ENCODE results near the gene IER2.

The IER2 gene

DNA sequence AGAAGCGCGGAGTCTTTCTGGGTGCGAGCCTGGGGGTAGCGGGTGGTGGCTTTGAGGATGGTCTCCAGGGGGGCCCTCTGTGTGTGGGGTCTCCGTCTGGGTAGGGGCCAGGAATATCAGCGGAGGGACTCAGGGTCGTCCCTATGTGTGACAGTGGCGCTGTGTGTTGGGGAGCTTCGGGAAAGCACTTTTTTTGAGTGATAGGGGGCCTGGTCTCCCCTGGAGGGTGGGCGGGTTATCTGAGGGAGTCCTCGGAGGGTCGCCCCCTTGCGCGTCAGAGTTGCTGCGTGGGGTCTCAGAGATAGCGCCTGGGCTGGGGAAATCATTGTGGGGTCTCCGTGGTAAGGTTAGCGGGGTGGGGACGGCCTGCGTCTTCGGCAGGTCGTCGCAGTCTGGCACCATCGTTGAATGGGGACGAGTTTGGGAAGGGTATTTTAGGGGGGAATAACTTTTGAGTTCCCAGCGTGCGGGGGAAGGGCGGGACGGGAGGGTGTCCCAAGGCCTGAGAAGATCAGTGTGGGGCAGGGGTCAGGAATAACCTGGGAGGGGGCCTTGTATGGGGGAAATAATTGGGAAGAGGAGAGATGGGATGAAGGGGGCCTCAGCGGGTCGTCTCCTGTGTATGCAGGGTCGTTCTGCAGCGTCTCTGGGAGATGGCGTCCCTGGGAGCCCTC lies 857 bp downstream of the IER2 start:
- H3K27ac ChIP-seq: peak overlapping the region; percentile 94
- TF ChIP-seq ZFX (IDR thresholded peaks at IDR 0.05): no peak
- TF ChIP-seq, protein P1, sequence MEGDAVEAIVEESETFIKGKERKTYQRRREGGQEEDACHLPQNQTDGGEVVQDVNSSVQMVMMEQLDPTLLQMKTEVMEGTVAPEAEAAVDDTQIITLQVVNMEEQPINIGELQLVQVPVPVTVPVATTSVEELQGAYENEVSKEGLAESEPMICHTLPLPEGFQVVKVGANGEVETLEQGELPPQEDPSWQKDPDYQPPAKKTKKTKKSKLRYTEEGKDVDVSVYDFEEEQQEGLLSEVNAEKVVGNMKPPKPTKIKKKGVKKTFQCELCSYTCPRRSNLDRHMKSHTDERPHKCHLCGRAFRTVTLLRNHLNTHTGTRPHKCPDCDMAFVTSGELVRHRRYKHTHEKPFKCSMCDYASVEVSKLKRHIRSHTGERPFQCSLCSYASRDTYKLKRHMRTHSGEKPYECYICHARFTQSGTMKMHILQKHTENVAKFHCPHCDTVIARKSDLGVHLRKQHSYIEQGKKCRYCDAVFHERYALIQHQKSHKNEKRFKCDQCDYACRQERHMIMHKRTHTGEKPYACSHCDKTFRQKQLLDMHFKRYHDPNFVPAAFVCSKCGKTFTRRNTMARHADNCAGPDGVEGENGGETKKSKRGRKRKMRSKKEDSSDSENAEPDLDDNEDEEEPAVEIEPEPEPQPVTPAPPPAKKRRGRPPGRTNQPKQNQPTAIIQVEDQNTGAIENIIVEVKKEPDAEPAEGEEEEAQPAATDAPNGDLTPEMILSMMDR (conservative IDR thresholded peaks at IDR 0.05): no peak

DNA sequence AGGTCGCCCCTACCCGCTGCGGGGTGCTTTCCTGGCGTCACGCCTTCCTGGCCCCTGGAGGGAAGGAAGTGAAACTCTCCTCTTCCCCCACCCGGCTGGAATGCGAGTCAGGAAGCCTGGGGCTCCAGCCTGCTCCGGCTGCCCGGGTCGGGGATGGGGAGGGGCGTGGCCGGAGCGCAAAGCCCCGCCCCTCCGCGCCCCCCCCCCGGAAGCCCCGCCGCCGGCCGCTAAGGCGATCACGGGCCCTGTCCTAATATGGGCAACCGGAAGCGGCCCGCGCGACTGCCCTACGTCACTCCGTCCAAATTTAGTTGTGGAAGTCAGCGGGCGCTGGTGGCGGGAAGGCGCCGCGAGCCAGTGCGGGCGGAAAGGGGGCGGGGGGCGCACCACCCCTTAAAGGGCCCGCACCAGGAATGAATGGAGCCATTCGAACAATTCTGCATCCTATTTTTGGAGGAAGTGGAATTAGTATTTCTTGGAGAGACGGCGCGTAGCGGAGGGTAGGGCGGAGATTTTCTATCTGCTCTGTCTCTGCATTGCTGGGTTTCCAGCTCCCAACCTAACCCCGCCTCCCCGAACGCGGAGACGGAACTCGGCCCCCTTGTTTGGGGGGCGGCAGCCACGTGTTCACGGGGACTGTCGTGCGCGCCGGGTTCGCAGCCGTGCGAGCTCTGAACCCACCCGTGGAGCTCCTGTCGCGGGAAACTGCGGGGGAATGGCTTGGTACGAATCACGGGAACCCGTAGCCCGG lies 1.6 kb downstream of the IER2 start:
- H3K27ac ChIP-seq: peak overlapping the region; percentile 94
- TF ChIP-seq, protein P1 (conservative IDR thresholded peaks at IDR 0.05): 0 out of 2 replicates have a peak, but pooled peaks have one; percentile 3
- TF ChIP-seq ZFX (IDR thresholded peaks at IDR 0.05): no peak

- H3K27ac ChIP-seq: peak overlapping the region; percentile 94
- TF ChIP-seq, protein P1 (conservative IDR thresholded peaks at IDR 0.05): no peak
- no peak for TF ChIP-seq ZFX (IDR thresholded peaks at IDR 0.05)
Measured at GRCh38 chr19:13152356-13152973, 2.3 kb downstream of the IER2 start.

- TF ChIP-seq, protein P1 (conservative IDR thresholded peaks at IDR 0.05): no peak; the same call in 1 of the 2 replicates
- no peak for TF ChIP-seq ZFX (IDR thresholded peaks at IDR 0.05)
- peak overlapping the region; percentile 94 for H3K27ac ChIP-seq
Measured at GRCh38 chr19:13152974-13153568, 2.9 kb downstream of the IER2 start.

DNA sequence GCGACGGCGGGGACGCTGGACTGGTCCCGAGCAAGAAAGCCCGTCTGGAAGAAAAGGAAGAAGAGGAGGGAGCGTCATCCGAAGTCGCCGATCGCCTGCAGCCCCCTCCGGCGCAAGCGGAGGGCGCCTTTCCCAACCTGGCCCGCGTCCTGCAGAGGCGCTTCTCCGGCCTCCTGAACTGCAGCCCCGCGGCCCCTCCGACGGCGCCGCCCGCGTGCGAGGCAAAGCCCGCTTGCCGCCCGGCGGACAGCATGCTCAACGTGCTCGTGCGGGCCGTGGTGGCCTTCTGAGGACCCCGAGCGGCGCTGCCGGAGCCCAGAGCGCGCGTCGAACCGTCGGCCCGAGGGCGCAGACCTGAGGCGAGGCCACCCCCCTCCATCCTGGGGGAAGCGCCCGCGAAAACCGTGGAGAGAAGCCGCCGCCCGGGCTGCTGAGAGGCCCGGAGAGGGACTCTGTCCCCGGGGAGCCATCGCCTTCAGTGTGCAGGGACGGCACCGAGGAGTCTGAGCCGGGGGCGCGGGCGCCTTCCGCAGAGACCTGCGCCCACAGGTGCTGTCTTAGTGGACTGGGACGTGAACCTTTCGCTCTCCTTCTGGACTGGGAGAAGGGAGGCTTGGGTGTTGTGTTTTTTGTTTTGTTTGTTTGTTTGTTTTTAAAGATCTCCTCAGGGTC lies 3.5 kb downstream of the IER2 start:
- H3K27ac ChIP-seq: peak overlapping the region; percentile 94
- TF ChIP-seq ZFX (IDR thresholded peaks at IDR 0.05): no peak
- TF ChIP-seq, protein P1 (conservative IDR thresholded peaks at IDR 0.05): peak; percentile 44; the same call in 1 of the 2 replicates

DNA sequence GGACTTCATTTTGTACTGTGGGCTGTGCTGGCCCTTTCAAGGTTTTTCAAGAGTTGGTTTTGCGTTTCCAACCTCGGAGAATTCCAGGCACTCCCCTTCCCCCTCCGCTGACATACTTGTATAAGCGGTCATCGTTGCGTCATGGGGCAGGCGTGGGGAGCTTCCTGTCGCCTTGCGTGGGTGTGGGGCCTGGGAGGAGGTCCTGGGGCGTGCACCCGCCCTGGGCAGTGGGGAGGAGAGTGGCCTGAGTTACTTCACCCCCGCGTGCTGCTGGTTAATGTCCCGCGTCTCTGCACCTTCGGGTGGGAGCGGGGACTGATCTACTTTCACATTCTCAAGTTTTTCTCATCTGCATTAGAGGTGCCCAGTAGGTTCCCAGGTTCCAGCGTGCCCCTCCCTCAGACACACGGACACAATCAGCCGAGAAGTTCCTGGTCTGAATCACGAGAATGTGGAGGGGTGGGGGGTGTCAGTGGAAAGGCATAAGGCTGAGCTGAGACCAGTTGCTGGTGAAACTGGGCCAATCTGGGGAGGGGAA lies 4.1 kb downstream of the IER2 start:
- TF ChIP-seq, protein P1 (conservative IDR thresholded peaks at IDR 0.05): no peak
- TF ChIP-seq ZFX (IDR thresholded peaks at IDR 0.05): no peak
- peak overlapping the region; percentile 94 for H3K27ac ChIP-seq

Measured in C4-2B (cell line).